K562 treated with DMSO at 1 percent for 12 hours (cell line): ENCODE results near the gene EXOC5. TPM values are rescaled to one million over a fixed set of nuclear protein-coding genes. Genes with fewer than 3 reads are reported as not detected.

ENCODE experiments used
- total RNA-seq: library from RNA; unstranded; fragments of 300-600 nt; gene quantifications from 2 replicates; pipeline ENCODE4 v1.2.3, GENCODE V29; 2022; ENCODE audit not compliant: insufficient read depth

EXOC5 gene, protein sequence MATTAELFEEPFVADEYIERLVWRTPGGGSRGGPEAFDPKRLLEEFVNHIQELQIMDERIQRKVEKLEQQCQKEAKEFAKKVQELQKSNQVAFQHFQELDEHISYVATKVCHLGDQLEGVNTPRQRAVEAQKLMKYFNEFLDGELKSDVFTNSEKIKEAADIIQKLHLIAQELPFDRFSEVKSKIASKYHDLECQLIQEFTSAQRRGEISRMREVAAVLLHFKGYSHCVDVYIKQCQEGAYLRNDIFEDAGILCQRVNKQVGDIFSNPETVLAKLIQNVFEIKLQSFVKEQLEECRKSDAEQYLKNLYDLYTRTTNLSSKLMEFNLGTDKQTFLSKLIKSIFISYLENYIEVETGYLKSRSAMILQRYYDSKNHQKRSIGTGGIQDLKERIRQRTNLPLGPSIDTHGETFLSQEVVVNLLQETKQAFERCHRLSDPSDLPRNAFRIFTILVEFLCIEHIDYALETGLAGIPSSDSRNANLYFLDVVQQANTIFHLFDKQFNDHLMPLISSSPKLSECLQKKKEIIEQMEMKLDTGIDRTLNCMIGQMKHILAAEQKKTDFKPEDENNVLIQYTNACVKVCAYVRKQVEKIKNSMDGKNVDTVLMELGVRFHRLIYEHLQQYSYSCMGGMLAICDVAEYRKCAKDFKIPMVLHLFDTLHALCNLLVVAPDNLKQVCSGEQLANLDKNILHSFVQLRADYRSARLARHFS
- 4.1 and 22.6 TPM in 2 replicates for total RNA-seq

GRCh38 chr14:57268161-57269069 is at the start of gene EXOC5, which contains the start of gene AP5M1:
TSS of gene EXOC5 (minus strand) at chr14:57268905. CDS start at chr14:57268648, 257 bp downstream.
TSS of gene AP5M1 (plus strand) at chr14:57268971. CDS start at chr14:57269315, 344 bp downstream.

Other genes with a start within 250 kb of the EXOC5 start
- gene AP5M1, start 66 bp upstream of the EXOC5 start, total RNA-seq: 5.6 and 19.4 TPM in 2 replicates
- 2.0 and 5.6 TPM in 2 replicates for gene NAA30, start 121.7 kb upstream of the EXOC5 start, total RNA-seq
- gene CCDC198, start 225.0 kb upstream of the EXOC5 start, total RNA-seq: not detected in 2 replicates